Endothelial cell of umbilical vein (primary cell): ENCODE results near the gene MAP3K10. TPM values are rescaled to one million over a fixed set of nuclear protein-coding genes. Genes with fewer than 3 reads are reported as not detected.

Source experiments
- BruUV-seq: library from RNA; stranded (reverse); fragments of 400-500 nt; replicated peaks from 2 replicates; lab custom pipeline; 2021; lab: Mats Ljungman, UMichigan
- CTCF ChIA-PET: fragments of 300-600, 350-600 bp; sonication (Branson Sonifier 250); formaldehyde crosslinking; loops from one replicate; lab custom pipeline; 2021; ENCODE audit warnings: antibody characterized with exemption, inconsistent platforms; lab: Charles Lee
- POLR2A ChIA-PET: fragments of 300-600, 350-600 bp; sonication (Branson Sonifier 250); formaldehyde crosslinking; loops from one replicate; lab custom pipeline; 2021; ENCODE audit warnings: antibody characterized with exemption, inconsistent platforms; lab: Charles Lee
- DNase-seq: peaks from one replicate; pipeline ENCODE4 v3.0.0-alpha.2; 2011; ENCODE audit warnings: low read depth, low spot score
- FAIRE-seq: peaks from 2 replicates; lab custom pipeline; 2011; peaks lifted over from hg19 to GRCh38; lab: Jason Lieb, UNC
- H2AFZ ChIP-seq: 2 replicates; pipeline ENCODE4 v1.6.0; 2012; ENCODE audit warnings: low read depth, low read length, control low read depth, inconsistent platforms
- H3K27ac ChIP-seq: 2 replicates; pipeline ENCODE4 v1.5.1; 2011; ENCODE audit warnings: low read depth, mild to moderate bottlenecking, control low read depth, low read length, moderate library complexity; ENCODE audit not compliant: insufficient read depth
- H3K27me3 ChIP-seq, 2 experiments: 2 replicates each; pipeline versions ENCODE4 v1.6.0 to v1.6.1; 2011; ENCODE audit warnings: low read length in 2 of 2, mixed read lengths in 1 of 2; ENCODE audit not compliant: control insufficient read depth in 2 of 2, insufficient read depth in 2 of 2
- H3K36me3 ChIP-seq, 2 experiments: 2 replicates in 1 of 2; 3 replicates in 1 of 2; pipeline ENCODE4 v1.5.1; 2011; ENCODE audit warnings: low read length in 2 of 2, mild to moderate bottlenecking in 1 of 2, moderate library complexity in 1 of 2; ENCODE audit not compliant: control insufficient read depth in 2 of 2, insufficient read depth in 2 of 2; ENCODE audit errors: extremely low read depth in 1 of 2
- H3K4me1 ChIP-seq: 3 replicates; pipeline ENCODE4 v1.5.1; 2011; ENCODE audit warnings: mild to moderate bottlenecking, low read length; ENCODE audit not compliant: control insufficient read depth, insufficient read depth; ENCODE audit errors: extremely low read depth
- H3K4me2 ChIP-seq: 2 replicates; pipeline ENCODE4 v1.6.1; 2011; ENCODE audit warnings: low read length, control low read depth, mixed read lengths; ENCODE audit not compliant: insufficient read depth
- H3K4me3 ChIP-seq, 3 experiments: fragments of 200-600 bp in 1 of 3; sonication (generic), shearing (Covaris generic) in 1 of 3; replicated peaks in 1 of 3; 2 replicates each; pipeline ENCODE4 v1.5.1; 2011 to 2016; ENCODE audit warnings: control low read depth in 3 of 3, low read length in 3 of 3, mild to moderate bottlenecking in 2 of 3, inconsistent platforms in 1 of 3, low read depth in 1 of 3, moderate library complexity in 1 of 3; ENCODE audit not compliant: insufficient read depth in 1 of 3
- H3K79me2 ChIP-seq: 2 replicates; pipeline ENCODE4 v1.6.0; 2012; ENCODE audit warnings: low read length, inconsistent platforms; ENCODE audit not compliant: control insufficient read depth, insufficient read depth
- H3K9ac ChIP-seq: replicated peaks from 2 replicates; pipeline ENCODE3; 2011; ENCODE audit warnings: low read length, control low read depth; ENCODE audit not compliant: insufficient read depth; ENCODE audit errors: extremely low read depth
- H3K9me1 ChIP-seq: replicated peaks from 3 replicates; pipeline ENCODE4 v1.6.0; 2011; ENCODE audit warnings: mild to moderate bottlenecking, low read length; ENCODE audit not compliant: control insufficient read depth, insufficient read depth; ENCODE audit errors: extremely low read depth
- H3K9me3 ChIP-seq: replicated peaks from 2 replicates; pipeline ENCODE4 v1.5.1; 2012; ENCODE audit warnings: low read length, inconsistent platforms; ENCODE audit not compliant: control insufficient read depth, insufficient read depth
- H4K20me1 ChIP-seq: replicated peaks from 2 replicates; pipeline ENCODE3; 2011; ENCODE audit warnings: mild to moderate bottlenecking, low read length; ENCODE audit not compliant: control insufficient read depth, insufficient read depth; ENCODE audit errors: extremely low read depth
- EZH2 ChIP-seq: IDR thresholded peaks from 2 replicates; pipeline ENCODE4 v1.6.1; 2012; ENCODE audit warnings: borderline replicate concordance, low read depth, mild to moderate bottlenecking, moderate library complexity, low read length, inconsistent platforms; ENCODE audit not compliant: severe bottlenecking
- FOS ChIP-seq: IDR thresholded peaks from 2 replicates; pipeline ENCODE4 v1.6.1; 2011; ENCODE audit warnings: mild to moderate bottlenecking, low read length, moderate library complexity, borderline replicate concordance; ENCODE audit not compliant: insufficient read depth
- GATA2 ChIP-seq: IDR thresholded peaks from 2 replicates; pipeline ENCODE4 v1.7.0; 2011; ENCODE audit warnings: low read depth, mild to moderate bottlenecking, moderate library complexity, mixed read lengths, low read length; ENCODE audit not compliant: insufficient read length, insufficient read depth
- JUN ChIP-seq: IDR thresholded peaks from 2 replicates; pipeline ENCODE4 v1.6.1; 2011; ENCODE audit warnings: borderline replicate concordance, low read depth; ENCODE audit not compliant: insufficient read length, insufficient read depth
- MYC ChIP-seq: IDR thresholded peaks from one replicate; pipeline ENCODE4 v1.6.1; 2011; ENCODE audit warnings: mild to moderate bottlenecking, low read depth, low read length
- POLR2A ChIP-seq: IDR thresholded peaks from 2 replicates; pipeline ENCODE4 v1.6.1; 2012; ENCODE audit warnings: low read depth, mild to moderate bottlenecking, control low read depth, low read length
- POLR2AphosphoS5 ChIP-seq: IDR thresholded peaks from 2 replicates; pipeline ENCODE4 v1.6.1; 2012; ENCODE audit warnings: low read depth, mild to moderate bottlenecking, control low read depth, low read length, moderate library complexity; ENCODE audit not compliant: insufficient read depth
- dilution Hi-C: fragments of 300-500 bp; cut with MboI; formaldehyde crosslinking; loops from one replicate; pipeline ENCODE4 v1.15.0; 2019; ENCODE audit warnings: low sequenced_read_pairs; ENCODE audit not compliant: extremely low pct_ligation_motif_present
- intact Hi-C: fragments of 100-400 bp; cut with micrococcal nuclease; formaldehyde crosslinking; loops from one replicate; pipeline ENCODE4 v1.10.0; 2022
- polyA plus RNA-seq, 4 experiments: library from polyadenylated mRNA; depleted of rRNA in 3 of 4; stranded (reverse) in 3 of 4; unstranded in 1 of 4; fragments of >200 nt; gene quantifications; 2 replicates each; pipeline versions ENCODE4 v1.2.1 to v1.2.3, GENCODE V29; 2011 to 2012; ENCODE audit warnings: missing spikeins in 1 of 4
- total RNA-seq: library from RNA; stranded (reverse); gene quantifications from 2 replicates; pipeline ENCODE4 v1.2.3, GENCODE V29; 2021
- TF ChIP-seq, protein P1 (sequence below), 2 donors: IDR thresholded peaks; 1 replicate in 1 of 2; 2 replicates in 1 of 2; pipeline ENCODE4 v1.5.1; 2011; ENCODE audit warnings: low read length in 2 of 2, mild to moderate bottlenecking in 2 of 2, moderate library complexity in 2 of 2, control low read depth in 1 of 2, inconsistent platforms in 1 of 2, low read depth in 1 of 2; ENCODE audit not compliant: insufficient read depth in 1 of 2; ENCODE audit errors: extremely low read depth in 1 of 2
- TF ChIP-seq, protein P2 (sequence below): IDR thresholded peaks from 2 replicates; pipeline ENCODE4 v1.6.1; 2011; ENCODE audit not compliant: insufficient read depth, insufficient read length

The MAP3K10 gene
- total and polyA plus RNA-seq, 2 donors (not counting 3 experiments of a cell fraction or from before 2014, with no cell fraction given): 6.3 to 19.4 TPM

DNA sequence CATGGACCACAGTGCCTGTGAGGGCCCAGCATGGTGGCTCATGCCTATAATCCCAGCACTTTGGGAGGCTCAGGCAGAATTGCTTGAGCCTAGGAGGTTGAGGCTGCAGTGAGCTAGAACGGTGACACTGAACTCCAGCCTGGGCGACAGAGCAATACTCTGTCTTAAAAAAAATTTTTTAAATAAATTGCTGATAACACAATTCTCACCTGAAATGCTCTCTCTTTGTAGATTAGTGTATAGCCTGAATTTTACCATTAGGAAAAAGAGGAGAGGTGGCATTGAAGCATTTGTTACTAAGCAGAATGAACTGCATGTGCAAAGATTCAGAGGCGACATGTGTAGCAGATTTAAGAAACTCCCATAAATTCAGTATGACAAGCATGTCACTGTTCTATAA, 29.1 kb upstream of the MAP3K10 start:
- Histone ChIP-seq H3K79me2 (no peaks in the 10 kb centered on the region), H3K4me1 (no peaks in the 10 kb centered on the region), H4K20me1 (no peaks in the 10 kb centered on the region), H3K9me1 (no peaks in the 10 kb centered on the region), H2AFZ (no peak overlapping the region), H3K4me3 (no peak overlapping the region), H3K9ac (no peak overlapping the region), H3K9me3 (no peaks in the 10 kb centered on the region), H3K36me3 (no peaks in the 10 kb centered on the region), H3K27ac (no peak overlapping the region), H3K4me2 (no peak overlapping the region), H3K27me3 (no peaks in the 10 kb centered on the region)
- dilution Hi-C loops (no loop called here), intact Hi-C loops (no loop called here)
- no TSS peak for BruUV-seq
- no peak for TF ChIP-seq POLR2A
- no peak for TF ChIP-seq GATA2
- TF ChIP-seq POLR2AphosphoS5: no peak
- no peak for TF ChIP-seq EZH2
- TF ChIP-seq, protein P1, sequence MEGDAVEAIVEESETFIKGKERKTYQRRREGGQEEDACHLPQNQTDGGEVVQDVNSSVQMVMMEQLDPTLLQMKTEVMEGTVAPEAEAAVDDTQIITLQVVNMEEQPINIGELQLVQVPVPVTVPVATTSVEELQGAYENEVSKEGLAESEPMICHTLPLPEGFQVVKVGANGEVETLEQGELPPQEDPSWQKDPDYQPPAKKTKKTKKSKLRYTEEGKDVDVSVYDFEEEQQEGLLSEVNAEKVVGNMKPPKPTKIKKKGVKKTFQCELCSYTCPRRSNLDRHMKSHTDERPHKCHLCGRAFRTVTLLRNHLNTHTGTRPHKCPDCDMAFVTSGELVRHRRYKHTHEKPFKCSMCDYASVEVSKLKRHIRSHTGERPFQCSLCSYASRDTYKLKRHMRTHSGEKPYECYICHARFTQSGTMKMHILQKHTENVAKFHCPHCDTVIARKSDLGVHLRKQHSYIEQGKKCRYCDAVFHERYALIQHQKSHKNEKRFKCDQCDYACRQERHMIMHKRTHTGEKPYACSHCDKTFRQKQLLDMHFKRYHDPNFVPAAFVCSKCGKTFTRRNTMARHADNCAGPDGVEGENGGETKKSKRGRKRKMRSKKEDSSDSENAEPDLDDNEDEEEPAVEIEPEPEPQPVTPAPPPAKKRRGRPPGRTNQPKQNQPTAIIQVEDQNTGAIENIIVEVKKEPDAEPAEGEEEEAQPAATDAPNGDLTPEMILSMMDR (IDR thresholded peaks at IDR 0.05; ENCODE audit: extremely low read depth in 1 of 2, insufficient read depth in 1 of 2, low read depth in 1 of 2, low read length in 2 of 2): no peak
- no peak for TF ChIP-seq JUN
- TF ChIP-seq FOS: no peak
- TF ChIP-seq, protein P2, sequence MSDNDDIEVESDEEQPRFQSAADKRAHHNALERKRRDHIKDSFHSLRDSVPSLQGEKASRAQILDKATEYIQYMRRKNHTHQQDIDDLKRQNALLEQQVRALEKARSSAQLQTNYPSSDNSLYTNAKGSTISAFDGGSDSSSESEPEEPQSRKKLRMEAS: no peak
- TF ChIP-seq MYC: no peak
- no peak for FAIRE-seq
- CTCF ChIA-PET: interaction anchor here (1.6 kb wide), 1 partner anchor 11 kb away, joined by 4 read pairs; no protein-coding TSS in a partner anchor
- POLR2A ChIA-PET: no interaction called here
- DNase-seq: no peak
